Neural cell (in vitro differentiated cells): ENCODE data around the gene PNLIPRP2. TPM values are rescaled to one million over a fixed set of nuclear protein-coding genes. Genes with fewer than 3 reads are reported as not detected.

ENCODE experiments used
- H2AFZ ChIP-seq: fragments of 200-600, 300-800 bp; sonication (generic), shearing (Covaris generic); 2 replicates; pipeline ENCODE4 v1.6.0; 2014; ENCODE audit warnings: low read depth, mild to moderate bottlenecking, antibody characterized with exemption, low read length, moderate library complexity
- H3F3A ChIP-seq: fragments of 200-600 bp; shearing (Covaris generic); 2 replicates; pipeline ENCODE4 v1.6.1; 2016; ENCODE audit warnings: mild to moderate bottlenecking, moderate library complexity, mixed read lengths, antibody characterized with exemption, low read length; ENCODE audit not compliant: insufficient read depth, poor library complexity, severe bottlenecking
- H3K27ac ChIP-seq: fragments of 200-600, 300-800 bp; sonication (generic), shearing (Covaris generic); 2 replicates; pipeline ENCODE4 v1.5.1; 2014; ENCODE audit warnings: mild to moderate bottlenecking, low read length, moderate library complexity
- H3K27me3 ChIP-seq: fragments of 300-800, 200-600 bp; sonication (generic), shearing (Covaris generic); 2 replicates; pipeline ENCODE4 v1.6.0; 2014; ENCODE audit warnings: mild to moderate bottlenecking, low read depth, low read length, moderate library complexity; ENCODE audit not compliant: insufficient read depth
- H3K36me3 ChIP-seq: fragments of 300-800, 200-600 bp; sonication (generic), shearing (Covaris generic); 2 replicates; pipeline ENCODE4 v1.5.1; 2014; ENCODE audit warnings: mild to moderate bottlenecking, antibody characterized with exemption, low read length, moderate library complexity; ENCODE audit not compliant: insufficient read depth
- H3K4me2 ChIP-seq: fragments of 300-800, 200-600 bp; sonication (generic), shearing (Covaris generic); 2 replicates; pipeline ENCODE4 v1.6.0; 2014; ENCODE audit warnings: mild to moderate bottlenecking, low read length
- H3K4me3 ChIP-seq: fragments of 300-800, 200-600 bp; sonication (generic), shearing (Covaris generic); 2 replicates; pipeline ENCODE4 v1.5.1; 2014; ENCODE audit warnings: mild to moderate bottlenecking, low read length, moderate library complexity
- H3K79me2 ChIP-seq: fragments of 200-600 bp; shearing (Covaris generic); replicated peaks from 2 replicates; pipeline ENCODE4 v1.6.0; 2014; ENCODE audit warnings: mild to moderate bottlenecking, low read length, moderate library complexity; ENCODE audit not compliant: insufficient read depth
- H3K9ac ChIP-seq: fragments of 300-800, 200-600 bp; sonication (generic), shearing (Covaris generic); 2 replicates; pipeline ENCODE4 v1.6.1; 2016; ENCODE audit warnings: mild to moderate bottlenecking, low read length, mixed read lengths
- H3K9me2 ChIP-seq: fragments of 200-600 bp; shearing (Covaris generic); 2 replicates; pipeline ENCODE4 v1.6.1; 2016; ENCODE audit warnings: mild to moderate bottlenecking, low read length, mixed read lengths; ENCODE audit not compliant: insufficient read depth
- H3K9me3 ChIP-seq: fragments of 200-600, 300-800 bp; sonication (generic), shearing (Covaris generic); 2 replicates; pipeline ENCODE4 v1.6.1; 2016; ENCODE audit warnings: mild to moderate bottlenecking, mixed run types, low read length, moderate library complexity, mixed read lengths
- H4K20me1 ChIP-seq: fragments of 200-600 bp; shearing (Covaris generic); 2 replicates; pipeline ENCODE4 v1.6.1; 2016; ENCODE audit warnings: mild to moderate bottlenecking, mixed run types; ENCODE audit not compliant: insufficient read depth
- CTCF ChIP-seq: fragments of 450-650 bp; IDR thresholded peaks from 2 replicates; pipeline ENCODE4 v1.5.1; 2014; ENCODE audit warnings: antibody characterized with exemption, mild to moderate bottlenecking, moderate library complexity; ENCODE audit not compliant: poor library complexity, severe bottlenecking
- EP300 ChIP-seq: fragments of 450-650 bp; conservative IDR thresholded peaks from 2 replicates; pipeline ENCODE4 v1.6.1; 2014; ENCODE audit warnings: antibody characterized with exemption, mild to moderate bottlenecking, moderate library complexity; ENCODE audit not compliant: poor library complexity, severe bottlenecking
- EZH2 ChIP-seq: fragments of 200-600, 300-800 bp; shearing (Covaris generic), sonication (generic); IDR thresholded peaks from 2 replicates; pipeline ENCODE4 v1.6.1; 2014; ENCODE audit warnings: antibody characterized with exemption, low read length, borderline replicate concordance, mild to moderate bottlenecking; ENCODE audit not compliant: insufficient read depth, poor library complexity, severe bottlenecking
- MXI1 ChIP-seq: fragments of 450-650 bp; conservative IDR thresholded peaks from 2 replicates; pipeline ENCODE4 v1.6.1; 2014; ENCODE audit warnings: antibody characterized with exemption, mild to moderate bottlenecking; ENCODE audit not compliant: poor library complexity, severe bottlenecking
- POLR2AphosphoS5 ChIP-seq: IDR thresholded peaks from 2 replicates; pipeline ENCODE4 v1.6.1; 2012
- RAD21 ChIP-seq: fragments of 450-650 bp; conservative IDR thresholded peaks from 2 replicates; pipeline ENCODE4 v1.6.1; 2014; ENCODE audit warnings: antibody characterized with exemption, mild to moderate bottlenecking, moderate library complexity
- SMC3 ChIP-seq: fragments of 450-650 bp; conservative IDR thresholded peaks from 2 replicates; pipeline ENCODE4 v1.6.1; 2014; ENCODE audit warnings: antibody characterized with exemption, mild to moderate bottlenecking, moderate library complexity; ENCODE audit not compliant: poor library complexity
- TAF1 ChIP-seq: IDR thresholded peaks from 2 replicates; pipeline ENCODE4 v1.6.1; 2012; ENCODE audit warnings: low read depth
- polyA plus RNA-seq: library from polyadenylated mRNA; depleted of rRNA; stranded (reverse); fragments of >200 nt; gene quantifications from 2 replicates; pipeline ENCODE4 v1.2.3, GENCODE V29; 2014
- TF ChIP-seq, protein P1 (sequence below): IDR thresholded peaks from 2 replicates; pipeline ENCODE4 v1.6.1; 2012; ENCODE audit warnings: borderline replicate concordance

Gene PNLIPRP2
- polyA plus RNA-seq, 1 donor from 2014 or later, result not detected

- no peak overlapping the region for H2AFZ ChIP-seq
- H3K4me2 ChIP-seq, result no peak overlapping the region
- H3K36me3 ChIP-seq, result no peaks in the 10 kb centered on the region
- no peaks in the 10 kb centered on the region for H3K27me3 ChIP-seq
- no peaks in the 10 kb centered on the region for H3F3A ChIP-seq
- no peaks in the 10 kb centered on the region for H3K9me2 ChIP-seq
- H3K9ac ChIP-seq, result no peak overlapping the region
- no peaks in the 10 kb centered on the region for H4K20me1 ChIP-seq
- H3K27ac ChIP-seq, result no peak overlapping the region
- H3K9me3 ChIP-seq, result no peaks in the 10 kb centered on the region
- no peak for TF ChIP-seq EZH2
- no peak for TF ChIP-seq RAD21
- no peak for TF ChIP-seq EP300
- TF ChIP-seq CTCF, result no peak
- TF ChIP-seq, protein P1, sequence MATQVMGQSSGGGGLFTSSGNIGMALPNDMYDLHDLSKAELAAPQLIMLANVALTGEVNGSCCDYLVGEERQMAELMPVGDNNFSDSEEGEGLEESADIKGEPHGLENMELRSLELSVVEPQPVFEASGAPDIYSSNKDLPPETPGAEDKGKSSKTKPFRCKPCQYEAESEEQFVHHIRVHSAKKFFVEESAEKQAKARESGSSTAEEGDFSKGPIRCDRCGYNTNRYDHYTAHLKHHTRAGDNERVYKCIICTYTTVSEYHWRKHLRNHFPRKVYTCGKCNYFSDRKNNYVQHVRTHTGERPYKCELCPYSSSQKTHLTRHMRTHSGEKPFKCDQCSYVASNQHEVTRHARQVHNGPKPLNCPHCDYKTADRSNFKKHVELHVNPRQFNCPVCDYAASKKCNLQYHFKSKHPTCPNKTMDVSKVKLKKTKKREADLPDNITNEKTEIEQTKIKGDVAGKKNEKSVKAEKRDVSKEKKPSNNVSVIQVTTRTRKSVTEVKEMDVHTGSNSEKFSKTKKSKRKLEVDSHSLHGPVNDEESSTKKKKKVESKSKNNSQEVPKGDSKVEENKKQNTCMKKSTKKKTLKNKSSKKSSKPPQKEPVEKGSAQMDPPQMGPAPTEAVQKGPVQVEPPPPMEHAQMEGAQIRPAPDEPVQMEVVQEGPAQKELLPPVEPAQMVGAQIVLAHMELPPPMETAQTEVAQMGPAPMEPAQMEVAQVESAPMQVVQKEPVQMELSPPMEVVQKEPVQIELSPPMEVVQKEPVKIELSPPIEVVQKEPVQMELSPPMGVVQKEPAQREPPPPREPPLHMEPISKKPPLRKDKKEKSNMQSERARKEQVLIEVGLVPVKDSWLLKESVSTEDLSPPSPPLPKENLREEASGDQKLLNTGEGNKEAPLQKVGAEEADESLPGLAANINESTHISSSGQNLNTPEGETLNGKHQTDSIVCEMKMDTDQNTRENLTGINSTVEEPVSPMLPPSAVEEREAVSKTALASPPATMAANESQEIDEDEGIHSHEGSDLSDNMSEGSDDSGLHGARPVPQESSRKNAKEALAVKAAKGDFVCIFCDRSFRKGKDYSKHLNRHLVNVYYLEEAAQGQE, result no peak
- no peak for TF ChIP-seq TAF1
- no peak for TF ChIP-seq POLR2AphosphoS5
- no peak for TF ChIP-seq SMC3
- TF ChIP-seq MXI1, result no peak
- no peak overlapping the region for H3K4me3 ChIP-seq
- H3K79me2 ChIP-seq, result no peaks in the 10 kb centered on the region
Observed at GRCh38 chr10:116587878-116588591, 32.7 kb upstream of the PNLIPRP2 start.

DNA sequence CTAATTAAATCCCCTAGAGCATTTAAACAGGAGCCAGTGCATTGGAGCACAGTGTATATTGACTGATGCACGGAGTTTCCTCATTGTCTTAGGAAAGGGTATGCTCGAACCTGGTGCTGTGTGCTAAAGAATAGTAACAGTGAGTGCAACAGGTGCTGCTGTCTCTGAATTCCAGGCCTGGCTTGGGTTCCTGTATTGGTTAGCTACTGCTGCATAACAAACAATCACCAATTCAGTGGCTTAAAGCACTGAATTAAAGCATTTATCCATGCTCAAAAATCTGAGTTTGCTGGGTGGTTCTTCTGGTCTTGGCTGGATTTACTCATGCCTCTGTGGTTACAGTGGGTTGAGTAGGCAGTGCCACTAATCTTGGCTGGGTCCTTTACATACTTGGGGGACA, 31.8 kb upstream of the PNLIPRP2 start:
- Histone ChIP-seq H3K79me2 (no peaks in the 10 kb centered on the region), H3K4me3 (no peak overlapping the region), H3K9me3 (no peaks in the 10 kb centered on the region), H3F3A (no peaks in the 10 kb centered on the region), H3K4me2 (no peak overlapping the region), H3K27me3 (no peaks in the 10 kb centered on the region), H3K9ac (no peak overlapping the region), H3K36me3 (no peaks in the 10 kb centered on the region), H4K20me1 (no peaks in the 10 kb centered on the region), H3K27ac (no peak overlapping the region), H3K9me2 (no peaks in the 10 kb centered on the region), H2AFZ (no peak overlapping the region)
- TF ChIP-seq SMC3 (no peak), MXI1 (no peak), EP300 (no peak), RAD21 (no peak), POLR2AphosphoS5 (no peak), TAF1 (no peak)
